K562 (cell line): ENCODE measurements around the gene MAZ. TPM values are rescaled to one million over a fixed set of nuclear protein-coding genes. Genes with fewer than 3 reads are reported as not detected.

ENCODE experiments used
- BRD9 ChIP-seq: fragments of 450-650 bp; IDR thresholded peaks from 2 replicates; pipeline ENCODE4 v1.6.1; 2018; ENCODE audit warnings: low read depth; ENCODE audit not compliant: partially characterized antibody
- CHD1 ChIP-seq: fragments of 200-600 bp; sonication (generic); IDR thresholded peaks from one replicate; pipeline ENCODE4 v1.6.1; 2012; ENCODE audit warnings: mild to moderate bottlenecking, moderate library complexity, low read length, inconsistent platforms
- EP400 ChIP-seq: fragments of 450-650 bp; IDR thresholded peaks from 2 replicates; pipeline ENCODE4 v1.6.1; 2017; ENCODE audit warnings: antibody characterized with exemption, mild to moderate bottlenecking, moderate library complexity
- ERF ChIP-seq: fragments of 450-650 bp; formaldehyde crosslinking; IDR thresholded peaks from 2 replicates; pipeline ENCODE4 v1.4.0; 2020; ENCODE audit warnings: mild to moderate bottlenecking, mixed read lengths
- KDM4B ChIP-seq, 2 experiments: fragments of 450-650 bp in 1 of 2; sonication (generic) in 1 of 2; IDR thresholded peaks; 2 replicates each; pipeline ENCODE4 v1.6.1; 2016 to 2017; ENCODE audit warnings: borderline replicate concordance in 2 of 2, antibody characterized with exemption in 1 of 2, low read depth in 1 of 2, mild to moderate bottlenecking in 1 of 2
- NCOA2 ChIP-seq, 2 experiments: fragments of 450-650 bp; IDR thresholded peaks; 2 replicates each; pipeline ENCODE4 v1.6.1; 2018; ENCODE audit warnings: mild to moderate bottlenecking in 2 of 2, moderate library complexity in 1 of 2; ENCODE audit not compliant: partially characterized antibody in 2 of 2
- NONO ChIP-seq, 2 experiments: fragments of 200-400 bp in 1 of 2; fragments of 450-650 bp in 1 of 2; formaldehyde crosslinking in 1 of 2; IDR thresholded peaks; 2 replicates each; pipeline ENCODE4 v1.6.1; 2017; ENCODE audit warnings: low read depth in 2 of 2, mild to moderate bottlenecking in 2 of 2, moderate library complexity in 2 of 2, low read length in 1 of 2
- POLR2G ChIP-seq: fragments of 200-400 bp; formaldehyde crosslinking; IDR thresholded peaks from 2 replicates; pipeline ENCODE4 v1.6.1; 2017; ENCODE audit warnings: low read depth, mild to moderate bottlenecking, antibody characterized with exemption, low read length, moderate library complexity
- PTTG1 ChIP-seq: fragments of 450-650 bp; IDR thresholded peaks from 2 replicates; pipeline ENCODE4 v1.6.1; 2016; ENCODE audit warnings: low read depth, mild to moderate bottlenecking, missing genetic modification characterization, missing compliant biosample characterization
- RBM34 ChIP-seq: fragments of 200-400 bp; formaldehyde crosslinking; IDR thresholded peaks from 2 replicates; pipeline ENCODE4 v1.6.1; 2018; ENCODE audit warnings: low read length, borderline replicate concordance; ENCODE audit not compliant: insufficient read depth
- U2AF1 ChIP-seq: fragments of 200-400 bp; formaldehyde crosslinking; optimal IDR thresholded peaks from 2 replicates; pipeline ENCODE3; 2017; ENCODE audit warnings: mild to moderate bottlenecking, low read depth, low read length, moderate library complexity
- XRCC3 ChIP-seq: fragments of 450-650 bp; IDR thresholded peaks from 2 replicates; pipeline ENCODE4 v1.6.1; 2017; ENCODE audit warnings: mild to moderate bottlenecking, moderate library complexity
- XRCC4 ChIP-seq: IDR thresholded peaks from one replicate; pipeline ENCODE4 v1.6.1; 2011; ENCODE audit not compliant: insufficient read depth, insufficient read length; ENCODE audit errors: extremely low read depth
- ZNF23 ChIP-seq: fragments of 250-450 bp; sonication (Bioruptor Pico); IDR thresholded peaks from 2 replicates; pipeline ENCODE4 v1.4.0; 2020; ENCODE audit warnings: mild to moderate bottlenecking
- ZNF445 ChIP-seq: fragments of 250-450 bp; sonication (Bioruptor Pico); IDR thresholded peaks from 2 replicates; pipeline ENCODE4 v1.4.0; 2020; ENCODE audit warnings: low read depth, mild to moderate bottlenecking, moderate library complexity
- ZNF764 ChIP-seq: fragments of 250-450 bp; sonication (Bioruptor Pico); IDR thresholded peaks from 2 replicates; pipeline ENCODE4 v1.4.0; 2020; ENCODE audit warnings: low read depth, mild to moderate bottlenecking, moderate library complexity
- polyA plus RNA-seq, 8 experiments: library from polyadenylated mRNA; depleted of rRNA in 4 of 8; stranded (reverse) in 5 of 8; unstranded in 3 of 8; fragments of >200 nt; fragmentation: Nextera tagmentation in 2 of 8; fragmentation: Illumina TruSeq in 1 of 8; extraction: Ambion mirVana in 2 of 8; extraction: Trizol in 1 of 8; gene quantifications; 2 replicates each; pipeline versions ENCODE4 v1.2.1 to v1.2.3, GENCODE V29; 2011 to 2014; ENCODE audit warnings: inconsistent platforms in 1 of 8, missing spikeins in 1 of 8
- total RNA-seq, 7 experiments: library from RNA; depleted of rRNA in 6 of 7; stranded (reverse); fragments of >200 nt in 6 of 7; fragmentation: Illumina TruSeq in 2 of 7; extraction: Trizol in 2 of 7; gene quantifications; 2 replicates each; pipeline versions ENCODE4 v1.2.1 to v1.2.3, GENCODE V29; 2011 to 2021; ENCODE audit warnings: low replicate concordance in 1 of 7
- TF ChIP-seq, protein P1 (sequence below): fragments of 250-450 bp; sonication (Bioruptor Pico); IDR thresholded peaks from 2 replicates; pipeline ENCODE4 v1.5.0; 2021; ENCODE audit warnings: mild to moderate bottlenecking, moderate library complexity
- TF ChIP-seq, protein P2 (sequence below): fragments of 450-650 bp; IDR thresholded peaks from 2 replicates; pipeline ENCODE4 v1.6.1; 2018; ENCODE audit warnings: mild to moderate bottlenecking, low read depth; ENCODE audit not compliant: partially characterized antibody
- TF ChIP-seq, protein P3 (sequence below): fragments of 250-450 bp; sonication (Bioruptor Pico); IDR thresholded peaks from 2 replicates; pipeline ENCODE4 v1.8.0; 2022; ENCODE audit warnings: inconsistent platforms, mild to moderate bottlenecking, moderate library complexity, borderline replicate concordance
- TF ChIP-seq, protein P4 (sequence below): sonication (generic); formaldehyde crosslinking; IDR thresholded peaks from 2 replicates; pipeline ENCODE4 v1.8.0; 2022; ENCODE audit warnings: mild to moderate bottlenecking, low read depth, missing genetic modification reagents

MAZ gene
- total and polyA plus RNA-seq, 9 of the 15 experiments (the other 6 are each of a cell fraction or from before 2014, with no cell fraction given) = 45.4 to 532 (median 250) TPM

DNA sequence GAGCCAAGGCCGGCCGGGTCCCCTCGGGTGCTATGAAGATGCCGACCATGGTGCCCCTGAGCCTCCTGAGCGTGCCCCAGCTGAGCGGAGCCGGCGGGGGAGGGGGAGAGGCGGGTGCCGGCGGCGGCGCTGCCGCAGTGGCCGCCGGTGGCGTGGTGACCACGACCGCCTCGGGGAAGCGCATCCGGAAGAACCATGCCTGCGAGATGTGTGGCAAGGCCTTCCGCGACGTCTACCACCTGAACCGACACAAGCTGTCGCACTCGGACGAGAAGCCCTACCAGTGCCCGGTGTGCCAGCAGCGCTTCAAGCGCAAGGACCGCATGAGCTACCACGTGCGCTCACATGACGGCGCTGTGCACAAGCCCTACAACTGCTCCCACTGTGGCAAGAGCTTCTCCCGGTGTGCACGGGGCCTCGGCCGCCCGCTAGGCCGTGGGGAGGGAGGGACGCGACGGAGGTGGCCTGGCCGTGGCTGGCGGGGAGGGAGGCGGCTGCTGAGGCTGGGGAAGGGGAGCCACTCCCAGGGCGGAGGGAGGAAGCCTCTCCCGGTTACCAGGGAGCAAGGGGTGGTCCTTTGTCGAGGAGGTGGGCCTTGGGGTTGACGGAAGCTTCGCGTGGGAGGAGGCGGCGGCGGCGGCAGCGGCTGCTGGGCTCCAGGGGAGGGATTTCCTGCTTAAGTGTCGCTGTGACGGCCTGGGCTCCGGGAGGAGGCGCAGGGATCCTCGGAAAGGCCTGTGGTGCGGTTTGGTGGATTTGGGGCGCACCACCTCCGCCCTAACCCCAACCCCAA, 1.3 kb downstream of the MAZ start (continued):
- TF ChIP-seq, protein P1, sequence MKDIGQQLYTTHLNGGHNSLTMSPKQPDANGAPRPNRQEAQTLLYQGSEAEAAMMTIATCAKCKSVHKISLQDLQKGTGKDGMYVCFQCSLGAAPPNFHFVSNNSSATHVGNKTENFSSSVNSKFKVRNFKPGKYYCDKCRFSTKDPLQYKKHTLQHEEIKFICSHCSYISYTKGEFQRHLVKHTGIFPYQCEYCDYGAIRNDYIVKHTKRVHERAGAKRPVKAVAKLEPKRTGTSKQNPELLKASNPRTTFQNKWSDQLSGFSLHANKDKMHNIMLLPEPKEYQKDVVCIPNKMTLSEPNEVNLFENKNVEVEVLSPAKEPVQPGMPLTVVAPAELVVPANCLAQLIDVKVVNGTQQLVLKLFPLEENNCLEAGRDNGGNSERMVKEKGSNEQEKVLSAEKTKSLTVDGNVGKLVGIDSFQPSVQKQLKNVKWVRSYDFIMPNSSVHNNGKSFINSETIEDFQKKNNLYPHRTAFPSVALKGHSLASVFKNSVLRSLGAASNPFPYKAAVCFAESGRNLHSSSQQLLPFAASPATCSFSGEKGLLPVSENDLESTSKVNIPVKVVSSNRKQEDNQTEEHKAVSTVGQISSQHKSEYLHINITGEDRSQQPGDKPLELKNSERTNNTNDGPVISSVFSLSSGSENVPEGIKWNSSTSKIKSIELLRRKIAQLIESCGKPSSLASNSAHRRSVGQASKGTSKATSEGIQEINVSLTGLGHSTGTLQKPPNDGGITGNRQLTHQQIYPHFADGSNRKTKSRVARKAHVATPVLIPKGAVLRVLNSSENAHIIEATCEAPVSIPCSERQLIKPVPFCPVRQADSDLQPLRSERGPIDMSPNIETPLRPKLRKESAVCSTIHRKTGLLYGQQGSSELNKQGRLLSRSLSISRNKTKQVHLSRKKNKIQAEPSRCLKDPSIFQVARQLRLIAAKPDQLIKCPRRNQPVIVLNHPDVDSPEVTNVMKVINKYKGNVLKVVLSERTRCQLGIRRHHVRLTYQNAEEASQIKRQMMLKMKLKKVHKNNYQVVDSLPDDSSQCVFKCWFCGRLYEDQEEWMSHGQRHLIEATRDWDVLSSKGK (CRISPR knock-in tag) = no peak
- no peak for TF ChIP-seq BRD9
- no peak for TF ChIP-seq ZNF23 (CRISPR knock-in tag)
- TF ChIP-seq XRCC4 = no peak
- TF ChIP-seq KDM4B (IDR thresholded peaks at IDR 0.05; ENCODE audit: borderline replicate concordance in 2 of 2, low read depth in 1 of 2) = no peak
- TF ChIP-seq, protein P2, sequence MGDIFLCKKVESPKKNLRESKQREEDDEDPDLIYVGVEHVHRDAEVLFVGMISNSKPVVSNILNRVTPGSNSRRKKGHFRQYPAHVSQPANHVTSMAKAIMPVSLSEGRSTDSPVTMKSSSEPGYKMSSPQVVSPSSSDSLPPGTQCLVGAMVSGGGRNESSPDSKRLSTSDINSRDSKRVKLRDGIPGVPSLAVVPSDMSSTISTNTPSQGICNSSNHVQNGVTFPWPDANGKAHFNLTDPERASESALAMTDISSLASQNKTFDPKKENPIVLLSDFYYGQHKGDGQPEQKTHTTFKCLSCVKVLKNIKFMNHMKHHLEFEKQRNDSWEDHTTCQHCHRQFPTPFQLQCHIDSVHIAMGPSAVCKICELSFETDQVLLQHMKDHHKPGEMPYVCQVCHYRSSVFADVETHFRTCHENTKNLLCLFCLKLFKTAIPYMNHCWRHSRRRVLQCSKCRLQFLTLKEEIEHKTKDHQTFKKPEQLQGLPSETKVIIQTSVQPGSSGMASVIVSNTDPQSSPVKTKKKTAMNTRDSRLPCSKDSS = no peak
- TF ChIP-seq CHD1 = peak; percentile 96
- TF ChIP-seq U2AF1 = no peak
- TF ChIP-seq, protein P3, sequence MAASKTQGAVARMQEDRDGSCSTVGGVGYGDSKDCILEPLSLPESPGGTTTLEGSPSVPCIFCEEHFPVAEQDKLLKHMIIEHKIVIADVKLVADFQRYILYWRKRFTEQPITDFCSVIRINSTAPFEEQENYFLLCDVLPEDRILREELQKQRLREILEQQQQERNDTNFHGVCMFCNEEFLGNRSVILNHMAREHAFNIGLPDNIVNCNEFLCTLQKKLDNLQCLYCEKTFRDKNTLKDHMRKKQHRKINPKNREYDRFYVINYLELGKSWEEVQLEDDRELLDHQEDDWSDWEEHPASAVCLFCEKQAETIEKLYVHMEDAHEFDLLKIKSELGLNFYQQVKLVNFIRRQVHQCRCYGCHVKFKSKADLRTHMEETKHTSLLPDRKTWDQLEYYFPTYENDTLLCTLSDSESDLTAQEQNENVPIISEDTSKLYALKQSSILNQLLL (CRISPR knock-in tag) = no peak
- peak; percentile 55; the same call in 1 of the 2 replicates for TF ChIP-seq ERF (CRISPR knock-in tag)
- no peak for TF ChIP-seq PTTG1 (tag)
- no peak for TF ChIP-seq NCOA2 (IDR thresholded peaks at IDR 0.05; ENCODE audit: partially characterized antibody in 2 of 2)
- no peak for TF ChIP-seq RBM34
- TF ChIP-seq, protein P4, sequence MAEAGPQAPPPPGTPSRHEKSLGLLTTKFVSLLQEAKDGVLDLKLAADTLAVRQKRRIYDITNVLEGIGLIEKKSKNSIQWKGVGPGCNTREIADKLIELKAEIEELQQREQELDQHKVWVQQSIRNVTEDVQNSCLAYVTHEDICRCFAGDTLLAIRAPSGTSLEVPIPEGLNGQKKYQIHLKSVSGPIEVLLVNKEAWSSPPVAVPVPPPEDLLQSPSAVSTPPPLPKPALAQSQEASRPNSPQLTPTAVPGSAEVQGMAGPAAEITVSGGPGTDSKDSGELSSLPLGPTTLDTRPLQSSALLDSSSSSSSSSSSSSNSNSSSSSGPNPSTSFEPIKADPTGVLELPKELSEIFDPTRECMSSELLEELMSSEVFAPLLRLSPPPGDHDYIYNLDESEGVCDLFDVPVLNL (CRISPR knock-in tag) = no peak
- peak; percentile 90 for TF ChIP-seq POLR2G
- no peak for TF ChIP-seq ZNF445 (CRISPR knock-in tag)
- no peak for TF ChIP-seq ZNF764 (CRISPR knock-in tag)
- no peak for TF ChIP-seq XRCC3
- peak; percentile 86 for TF ChIP-seq EP400
- TF ChIP-seq NONO (IDR thresholded peaks at IDR 0.05; ENCODE audit: low read depth in 2 of 2, low read length in 1 of 2) = no peak
